HepG2 (cell line): Measurements from ENCODE around the gene FUT1. TPM values are rescaled to one million over a fixed set of nuclear protein-coding genes. Genes with fewer than 3 reads are reported as not detected.

Source experiments
- ASH2L ChIP-seq: fragments of 300-600, 200-600 bp; sonication (generic); IDR thresholded peaks from 2 replicates; pipeline ENCODE4 v1.7.0; 2017; ENCODE audit warnings: low read depth, mild to moderate bottlenecking, moderate library complexity, mixed read lengths, low read length; ENCODE audit not compliant: insufficient read length
- ATM ChIP-seq: fragments of 450-650 bp; IDR thresholded peaks from 2 replicates; pipeline ENCODE4 v1.7.1; 2017; ENCODE audit warnings: mild to moderate bottlenecking, borderline replicate concordance
- GMEB2 ChIP-seq: IDR thresholded peaks from 2 replicates; pipeline ENCODE4 v1.6.1; 2016; ENCODE audit warnings: missing biosample characterization, missing genetic modification reagents, low read depth
- KDM5A ChIP-seq: fragments of 200-600 bp; sonication (generic); IDR thresholded peaks from 2 replicates; pipeline ENCODE4 v1.7.0; 2018; ENCODE audit warnings: antibody characterized with exemption, mild to moderate bottlenecking, low read length, borderline replicate concordance
- MAF1 ChIP-seq: sonication (generic); formaldehyde crosslinking; IDR thresholded peaks from 2 replicates; pipeline ENCODE4 v1.5.0; 2020; ENCODE audit warnings: missing genetic modification reagents, borderline replicate concordance
- PHF21A ChIP-seq: sonication (generic); formaldehyde crosslinking; IDR thresholded peaks from 2 replicates; pipeline ENCODE4 v1.5.0; 2020; ENCODE audit warnings: mild to moderate bottlenecking, missing genetic modification reagents
- REL ChIP-seq: sonication (generic); formaldehyde crosslinking; conservative IDR thresholded peaks from 2 replicates; pipeline ENCODE4 v1.8.0; 2022; ENCODE audit warnings: mild to moderate bottlenecking, missing genetic modification reagents, moderate library complexity
- SMYD3 ChIP-seq: sonication (generic); formaldehyde crosslinking; IDR thresholded peaks from 2 replicates; pipeline ENCODE4 v1.8.1; 2023; ENCODE audit warnings: mild to moderate bottlenecking, missing genetic modification reagents
- SNRNP70 ChIP-seq: fragments of 200-400 bp; formaldehyde crosslinking; IDR thresholded peaks from 2 replicates; pipeline ENCODE4 v1.6.1; 2017; ENCODE audit warnings: mild to moderate bottlenecking, low read depth, low read length, moderate library complexity
- ZFX ChIP-seq: sonication (generic); formaldehyde crosslinking; IDR thresholded peaks from 2 replicates; pipeline ENCODE4 v1.4.0; 2020; ENCODE audit warnings: mild to moderate bottlenecking, low read depth, missing genetic modification reagents, moderate library complexity
- ZNF160 ChIP-seq: sonication (generic); formaldehyde crosslinking; IDR thresholded peaks from 2 replicates; pipeline ENCODE4 v1.8.0; 2022; ENCODE audit warnings: mild to moderate bottlenecking, inconsistent platforms, missing genetic modification reagents
- ZNF274 ChIP-seq: sonication (generic); formaldehyde crosslinking; IDR thresholded peaks from 2 replicates; pipeline ENCODE4 v1.5.1; 2020; ENCODE audit warnings: mild to moderate bottlenecking, missing genetic modification reagents
- ZNF44 ChIP-seq: sonication (generic); formaldehyde crosslinking; IDR thresholded peaks from 2 replicates; pipeline ENCODE4 v1.5.1; 2020; ENCODE audit warnings: mild to moderate bottlenecking, missing genetic modification reagents
- ZNF644 ChIP-seq: IDR thresholded peaks from 2 replicates; pipeline ENCODE4 v1.6.1; 2016; ENCODE audit warnings: low read depth
- ZNF879 ChIP-seq: sonication (generic); formaldehyde crosslinking; IDR thresholded peaks from 2 replicates; pipeline ENCODE4 v1.8.1; 2023; ENCODE audit warnings: missing genetic modification reagents
- polyA plus RNA-seq, 8 experiments: library from polyadenylated mRNA; depleted of rRNA in 3 of 8; stranded (reverse) in 7 of 8; unstranded in 1 of 8; fragments of >200 nt; fragmentation: Illumina TruSeq in 4 of 8; extraction: Trizol in 4 of 8; gene quantifications; 2 replicates each; pipeline versions ENCODE4 v1.2.1 to v1.2.3, GENCODE V29; 2011 to 2016; ENCODE audit warnings: low read depth in 4 of 8, missing spikeins in 1 of 8, mixed read lengths in 1 of 8; ENCODE audit not compliant: insufficient read depth in 1 of 8
- total RNA-seq, 5 experiments: library from RNA; depleted of rRNA; stranded (reverse); fragments of >200 nt; fragmentation: Illumina TruSeq; extraction: Trizol; gene quantifications; 2 replicates each; pipeline ENCODE4 v1.2.3, GENCODE V29; 2016; ENCODE audit warnings: low read depth in 1 of 5
- TF ChIP-seq, protein P1 (sequence below): IDR thresholded peaks from 2 replicates; pipeline ENCODE4 v1.6.1; 2012; ENCODE audit warnings: low read length, improper control_type of control experiment
- TF ChIP-seq, protein P2 (sequence below): sonication (generic); formaldehyde crosslinking; IDR thresholded peaks from 2 replicates; pipeline ENCODE4 v1.5.0; 2020; ENCODE audit warnings: missing genetic modification reagents
- TF ChIP-seq, protein P3 (sequence below): sonication (generic); formaldehyde crosslinking; IDR thresholded peaks from 2 replicates; pipeline ENCODE4 v1.4.0; 2020; ENCODE audit warnings: mild to moderate bottlenecking, missing genetic modification reagents, borderline replicate concordance

Gene FUT1
- total and polyA plus RNA-seq, 2 of the 13 experiments (the other 11 are each of a cell fraction or from before 2014, with no cell fraction given): 0.07 to 1.1 TPM

DNA sequence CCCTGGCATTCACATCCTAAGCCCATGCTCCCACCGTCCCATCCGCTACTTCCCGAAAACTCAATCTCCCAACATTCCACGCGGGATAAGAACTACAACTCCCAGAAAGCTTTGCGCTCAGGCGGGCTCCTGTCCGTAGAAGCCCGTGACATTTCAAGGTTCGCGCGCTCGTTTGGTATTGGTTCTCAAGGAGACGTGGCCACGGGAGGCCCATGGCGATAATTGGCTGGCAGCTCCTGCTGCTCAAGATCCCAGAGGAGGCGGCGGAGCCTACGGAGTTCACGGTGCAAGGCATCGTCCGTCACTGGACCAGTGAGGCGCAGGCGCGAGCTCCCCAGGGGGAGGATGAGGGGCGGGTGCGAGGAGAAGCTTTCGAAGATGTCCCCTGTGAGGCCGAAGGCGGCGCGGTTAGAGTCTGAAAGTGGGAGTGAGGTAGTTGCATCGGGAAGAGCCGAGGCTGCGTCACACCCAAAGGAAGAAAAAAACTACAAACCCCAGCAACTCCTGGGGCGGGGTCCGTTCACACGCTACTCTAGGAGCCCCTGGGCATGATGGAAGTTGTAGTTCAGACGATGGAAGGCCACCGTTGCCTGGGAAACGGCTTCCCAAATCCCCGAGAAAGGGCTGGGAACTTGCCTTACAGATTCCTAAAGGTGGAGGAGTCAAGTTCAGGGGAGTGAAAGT is 31.7 kb downstream of the FUT1 start (continued):
- TF ChIP-seq, protein P1, sequence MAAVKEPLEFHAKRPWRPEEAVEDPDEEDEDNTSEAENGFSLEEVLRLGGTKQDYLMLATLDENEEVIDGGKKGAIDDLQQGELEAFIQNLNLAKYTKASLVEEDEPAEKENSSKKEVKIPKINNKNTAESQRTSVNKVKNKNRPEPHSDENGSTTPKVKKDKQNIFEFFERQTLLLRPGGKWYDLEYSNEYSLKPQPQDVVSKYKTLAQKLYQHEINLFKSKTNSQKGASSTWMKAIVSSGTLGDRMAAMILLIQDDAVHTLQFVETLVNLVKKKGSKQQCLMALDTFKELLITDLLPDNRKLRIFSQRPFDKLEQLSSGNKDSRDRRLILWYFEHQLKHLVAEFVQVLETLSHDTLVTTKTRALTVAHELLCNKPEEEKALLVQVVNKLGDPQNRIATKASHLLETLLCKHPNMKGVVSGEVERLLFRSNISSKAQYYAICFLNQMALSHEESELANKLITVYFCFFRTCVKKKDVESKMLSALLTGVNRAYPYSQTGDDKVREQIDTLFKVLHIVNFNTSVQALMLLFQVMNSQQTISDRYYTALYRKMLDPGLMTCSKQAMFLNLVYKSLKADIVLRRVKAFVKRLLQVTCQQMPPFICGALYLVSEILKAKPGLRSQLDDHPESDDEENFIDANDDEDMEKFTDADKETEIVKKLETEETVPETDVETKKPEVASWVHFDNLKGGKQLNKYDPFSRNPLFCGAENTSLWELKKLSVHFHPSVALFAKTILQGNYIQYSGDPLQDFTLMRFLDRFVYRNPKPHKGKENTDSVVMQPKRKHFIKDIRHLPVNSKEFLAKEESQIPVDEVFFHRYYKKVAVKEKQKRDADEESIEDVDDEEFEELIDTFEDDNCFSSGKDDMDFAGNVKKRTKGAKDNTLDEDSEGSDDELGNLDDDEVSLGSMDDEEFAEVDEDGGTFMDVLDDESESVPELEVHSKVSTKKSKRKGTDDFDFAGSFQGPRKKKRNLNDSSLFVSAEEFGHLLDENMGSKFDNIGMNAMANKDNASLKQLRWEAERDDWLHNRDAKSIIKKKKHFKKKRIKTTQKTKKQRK: no peak
- TF ChIP-seq, protein P2, sequence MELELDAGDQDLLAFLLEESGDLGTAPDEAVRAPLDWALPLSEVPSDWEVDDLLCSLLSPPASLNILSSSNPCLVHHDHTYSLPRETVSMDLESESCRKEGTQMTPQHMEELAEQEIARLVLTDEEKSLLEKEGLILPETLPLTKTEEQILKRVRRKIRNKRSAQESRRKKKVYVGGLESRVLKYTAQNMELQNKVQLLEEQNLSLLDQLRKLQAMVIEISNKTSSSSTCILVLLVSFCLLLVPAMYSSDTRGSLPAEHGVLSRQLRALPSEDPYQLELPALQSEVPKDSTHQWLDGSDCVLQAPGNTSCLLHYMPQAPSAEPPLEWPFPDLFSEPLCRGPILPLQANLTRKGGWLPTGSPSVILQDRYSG (CRISPR knock-in tag): no peak
- peak; percentile 17; the same call in 1 of the 2 replicates for TF ChIP-seq PHF21A (CRISPR knock-in tag)
- peak; percentile 59; the same call in 1 of the 2 replicates for TF ChIP-seq ZFX (CRISPR knock-in tag)
- no peak for TF ChIP-seq ZNF644 (CRISPR knock-in tag)
- 0 out of 2 replicates have a peak, but pooled peaks have one; percentile 53 for TF ChIP-seq ZNF274
- TF ChIP-seq ATM: no peak
- TF ChIP-seq ZNF879 (CRISPR knock-in tag): no peak
- no peak for TF ChIP-seq ASH2L
- no peak; the same call in 1 of the 2 replicates for TF ChIP-seq KDM5A
- TF ChIP-seq, protein P3, sequence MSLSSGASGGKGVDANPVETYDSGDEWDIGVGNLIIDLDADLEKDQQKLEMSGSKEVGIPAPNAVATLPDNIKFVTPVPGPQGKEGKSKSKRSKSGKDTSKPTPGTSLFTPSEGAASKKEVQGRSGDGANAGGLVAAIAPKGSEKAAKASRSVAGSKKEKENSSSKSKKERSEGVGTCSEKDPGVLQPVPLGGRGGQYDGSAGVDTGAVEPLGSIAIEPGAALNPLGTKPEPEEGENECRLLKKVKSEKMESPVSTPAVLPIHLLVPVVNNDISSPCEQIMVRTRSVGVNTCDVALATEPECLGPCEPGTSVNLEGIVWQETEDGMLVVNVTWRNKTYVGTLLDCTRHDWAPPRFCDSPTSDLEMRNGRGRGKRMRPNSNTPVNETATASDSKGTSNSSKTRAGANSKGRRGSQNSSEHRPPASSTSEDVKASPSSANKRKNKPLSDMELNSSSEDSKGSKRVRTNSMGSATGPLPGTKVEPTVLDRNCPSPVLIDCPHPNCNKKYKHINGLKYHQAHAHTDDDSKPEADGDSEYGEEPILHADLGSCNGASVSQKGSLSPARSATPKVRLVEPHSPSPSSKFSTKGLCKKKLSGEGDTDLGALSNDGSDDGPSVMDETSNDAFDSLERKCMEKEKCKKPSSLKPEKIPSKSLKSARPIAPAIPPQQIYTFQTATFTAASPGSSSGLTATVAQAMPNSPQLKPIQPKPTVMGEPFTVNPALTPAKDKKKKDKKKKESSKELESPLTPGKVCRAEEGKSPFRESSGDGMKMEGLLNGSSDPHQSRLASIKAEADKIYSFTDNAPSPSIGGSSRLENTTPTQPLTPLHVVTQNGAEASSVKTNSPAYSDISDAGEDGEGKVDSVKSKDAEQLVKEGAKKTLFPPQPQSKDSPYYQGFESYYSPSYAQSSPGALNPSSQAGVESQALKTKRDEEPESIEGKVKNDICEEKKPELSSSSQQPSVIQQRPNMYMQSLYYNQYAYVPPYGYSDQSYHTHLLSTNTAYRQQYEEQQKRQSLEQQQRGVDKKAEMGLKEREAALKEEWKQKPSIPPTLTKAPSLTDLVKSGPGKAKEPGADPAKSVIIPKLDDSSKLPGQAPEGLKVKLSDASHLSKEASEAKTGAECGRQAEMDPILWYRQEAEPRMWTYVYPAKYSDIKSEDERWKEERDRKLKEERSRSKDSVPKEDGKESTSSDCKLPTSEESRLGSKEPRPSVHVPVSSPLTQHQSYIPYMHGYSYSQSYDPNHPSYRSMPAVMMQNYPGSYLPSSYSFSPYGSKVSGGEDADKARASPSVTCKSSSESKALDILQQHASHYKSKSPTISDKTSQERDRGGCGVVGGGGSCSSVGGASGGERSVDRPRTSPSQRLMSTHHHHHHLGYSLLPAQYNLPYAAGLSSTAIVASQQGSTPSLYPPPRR (CRISPR knock-in tag): no peak
- TF ChIP-seq SMYD3: peak; percentile 73; the same call in 1 of the 2 replicates
- TF ChIP-seq REL (CRISPR knock-in tag): no peak
- TF ChIP-seq GMEB2: peak; percentile 61
- TF ChIP-seq MAF1 (CRISPR knock-in tag): no peak
- no peak for TF ChIP-seq SNRNP70
- TF ChIP-seq ZNF160: no peak
- 0 out of 2 replicates have a peak, but pooled peaks have one; percentile 81 for TF ChIP-seq ZNF44
